Fibroblast of lung (primary cell): ENCODE measurements around the gene HS3ST3B1. TPM values are rescaled to one million over a fixed set of nuclear protein-coding genes. Genes with fewer than 3 reads are reported as not detected.

Experiments
- DNase-seq, 2 donors: peaks; one replicate each; pipeline versions ENCODE4 v3.0.0 to v3.0.0-alpha.2; 2010; ENCODE audit warnings: low read depth in 2 of 2
- H2AFZ ChIP-seq: 2 replicates; pipeline ENCODE4 v1.5.1; 2012; ENCODE audit warnings: low read length, control low read depth, inconsistent platforms
- H3K27ac ChIP-seq: 2 replicates; pipeline ENCODE4 v1.5.1; 2011; ENCODE audit warnings: low read length, control low read depth; ENCODE audit not compliant: insufficient read depth
- H3K27me3 ChIP-seq: 2 replicates; pipeline ENCODE4 v1.5.1; 2011; ENCODE audit warnings: mild to moderate bottlenecking, low read length; ENCODE audit not compliant: control insufficient read depth, insufficient read depth
- H3K36me3 ChIP-seq: 2 replicates; pipeline ENCODE4 v1.5.1; 2011; ENCODE audit warnings: low read length; ENCODE audit not compliant: control insufficient read depth, insufficient read depth
- H3K4me1 ChIP-seq: 2 replicates; pipeline ENCODE4 v1.5.1; 2011; ENCODE audit warnings: low read length; ENCODE audit not compliant: control insufficient read depth, insufficient read depth; ENCODE audit errors: extremely low read depth
- H3K4me2 ChIP-seq: 2 replicates; pipeline ENCODE4 v1.5.1; 2011; ENCODE audit warnings: low read length, control low read depth; ENCODE audit not compliant: insufficient read depth; ENCODE audit errors: extremely low read depth
- H3K4me3 ChIP-seq, 4 experiments: fragments of 200-600 bp in 1 of 4; sonication (generic) in 1 of 4; replicated peaks in 1 of 4; 2 replicates each; pipeline ENCODE4 v1.5.1; 2011 to 2016; ENCODE audit warnings: low read length in 4 of 4, low read depth in 3 of 4, mild to moderate bottlenecking in 3 of 4, control low read depth in 2 of 4, inconsistent platforms in 1 of 4, mixed read lengths in 1 of 4; ENCODE audit not compliant: insufficient read depth in 1 of 4; ENCODE audit errors: control extremely low read depth in 1 of 4
- H3K79me2 ChIP-seq: 2 replicates; pipeline ENCODE4 v1.5.1; 2012; ENCODE audit warnings: mild to moderate bottlenecking, low read length, inconsistent platforms; ENCODE audit not compliant: control insufficient read depth, insufficient read depth
- H3K9ac ChIP-seq: 2 replicates; pipeline ENCODE4 v1.5.1; 2011; ENCODE audit warnings: mild to moderate bottlenecking, low read length, control low read depth; ENCODE audit not compliant: insufficient read depth
- H3K9me3 ChIP-seq: 2 replicates; pipeline ENCODE4 v1.5.1; 2012; ENCODE audit warnings: low read depth, low read length; ENCODE audit not compliant: control insufficient read depth, insufficient read depth
- H4K20me1 ChIP-seq: 2 replicates; pipeline ENCODE4 v1.5.1; 2011; ENCODE audit warnings: low read length; ENCODE audit not compliant: control insufficient read depth, insufficient read depth; ENCODE audit errors: extremely low read depth
- CTCF ChIP-seq, 2 donors: IDR thresholded peaks in 1 of 2; conservative IDR thresholded peaks in 1 of 2; 1 replicate in 1 of 2; 2 replicates in 1 of 2; pipeline ENCODE4 v1.5.1; 2011 to 2012; ENCODE audit warnings: low read length in 2 of 2, control low read depth in 1 of 2, inconsistent platforms in 1 of 2, low read depth in 1 of 2, mild to moderate bottlenecking in 1 of 2
- EZH2 ChIP-seq: IDR thresholded peaks from 2 replicates; pipeline ENCODE4 v1.5.1; 2012; ENCODE audit warnings: low read length, control low read depth, mild to moderate bottlenecking; ENCODE audit errors: missing control alignments
- polyA plus RNA-seq, 2 donors: library from polyadenylated mRNA; depleted of rRNA in 1 of 2; stranded (reverse) in 1 of 2; unstranded in 1 of 2; fragments of >200 nt; gene quantifications; 2 replicates each; pipeline ENCODE4 v1.2.1, GENCODE V29; 2011 to 2012; ENCODE audit warnings: missing spikeins in 1 of 2
- total RNA-seq: library from RNA; depleted of rRNA; stranded (reverse); fragments of >200 nt; gene quantifications from 2 replicates; pipeline ENCODE4 v1.2.1, GENCODE V29; 2014

The HS3ST3B1 gene
- total and polyA plus RNA-seq, 2 donors (not counting 1 experiment from before 2014, with no cell fraction given) = 3.4 to 17.2 TPM

GRCh38 chr17:14320098-14320497 lies 19.2 kb downstream of the HS3ST3B1 start:
- H4K20me1 ChIP-seq = no peaks in the 10 kb centered on the region

GRCh38 chr17:14320734-14321475 lies 20.0 kb downstream of the HS3ST3B1 start:
- Histone ChIP-seq H3K4me3 (no peak overlapping the region), H3K27ac (no peak overlapping the region), H3K4me2 (peak overlapping the region; percentile 2), H3K9ac (no peak overlapping the region), H4K20me1 (no peaks in the 10 kb centered on the region), H3K9me3 (no peaks in the 10 kb centered on the region), H2AFZ (no peak overlapping the region), H3K4me1 (no peaks in the 10 kb centered on the region), H3K79me2 (peaks cover 60% of the 10 kb centered on the region), H3K36me3 (no peaks in the 10 kb centered on the region), H3K27me3 (no peaks in the 10 kb centered on the region)
- peak in 1 of 2 donors; percentile 43 for DNase-seq
- TF ChIP-seq EZH2 (no peak), CTCF (conservative IDR thresholded peaks at IDR 0.05 in 1 of 2, IDR thresholded peaks at IDR 0.05 in 1 of 2; ENCODE audit: low read depth in 1 of 2, low read length in 2 of 2) (no peak)

More at GRCh38 chr17:14320098-14320497, 19.2 kb downstream of the HS3ST3B1 start:
- no peak for TF ChIP-seq EZH2
- H3K36me3 ChIP-seq = no peaks in the 10 kb centered on the region
- no peak overlapping the region for H3K4me3 ChIP-seq
- no peak overlapping the region for H2AFZ ChIP-seq
- no peak overlapping the region for H3K27ac ChIP-seq
- no peaks in the 10 kb centered on the region for H3K27me3 ChIP-seq
- no peak overlapping the region for H3K9ac ChIP-seq
- H3K4me2 ChIP-seq = no peak overlapping the region
- DNase-seq = no peak
- peaks cover 60% of the 10 kb centered on the region for H3K79me2 ChIP-seq
- H3K9me3 ChIP-seq = no peaks in the 10 kb centered on the region
- H3K4me1 ChIP-seq = no peaks in the 10 kb centered on the region

- no peaks in the 10 kb centered on the region for H4K20me1 ChIP-seq
- no peak for TF ChIP-seq CTCF (conservative IDR thresholded peaks at IDR 0.05 in 1 of 2, IDR thresholded peaks at IDR 0.05 in 1 of 2; ENCODE audit: low read depth in 1 of 2, low read length in 2 of 2)
- TF ChIP-seq EZH2 = no peak
- no peak overlapping the region for H3K27ac ChIP-seq
- peaks cover 56% of the 10 kb centered on the region for H3K79me2 ChIP-seq
- no peak overlapping the region for H3K4me2 ChIP-seq
- no peaks in the 10 kb centered on the region for H3K9me3 ChIP-seq
- H3K4me3 ChIP-seq = no peak overlapping the region
- no peak overlapping the region for H3K9ac ChIP-seq
- no peaks in the 10 kb centered on the region for H3K27me3 ChIP-seq
- no peak overlapping the region for H2AFZ ChIP-seq
- H3K36me3 ChIP-seq = no peaks in the 10 kb centered on the region
- H3K4me1 ChIP-seq = no peaks in the 10 kb centered on the region
- DNase-seq = peak; percentile 29 to 73
These were observed 20.6 kb downstream of the HS3ST3B1 start for GRCh38 chr17:14321476-14321949.
